Choroid plexus epithelial cell (primary cell): ENCODE data around the gene OTULIN.

ENCODE experiments used
- DNase-seq: peaks from one replicate; pipeline ENCODE4 v3.0.0-alpha.2; 2010; ENCODE audit warnings: low read depth
- H3K4me3 ChIP-seq: 2 replicates; pipeline ENCODE4 v1.5.1; 2011; ENCODE audit warnings: low read depth, mild to moderate bottlenecking, control low read depth, low read length, moderate library complexity
- TF ChIP-seq, protein P1 (sequence below): conservative IDR thresholded peaks from 2 replicates; pipeline ENCODE4 v1.5.1; 2011; ENCODE audit warnings: low read depth, mild to moderate bottlenecking, control low read depth, inconsistent platforms, low read length, moderate library complexity

The OTULIN gene

DNA sequence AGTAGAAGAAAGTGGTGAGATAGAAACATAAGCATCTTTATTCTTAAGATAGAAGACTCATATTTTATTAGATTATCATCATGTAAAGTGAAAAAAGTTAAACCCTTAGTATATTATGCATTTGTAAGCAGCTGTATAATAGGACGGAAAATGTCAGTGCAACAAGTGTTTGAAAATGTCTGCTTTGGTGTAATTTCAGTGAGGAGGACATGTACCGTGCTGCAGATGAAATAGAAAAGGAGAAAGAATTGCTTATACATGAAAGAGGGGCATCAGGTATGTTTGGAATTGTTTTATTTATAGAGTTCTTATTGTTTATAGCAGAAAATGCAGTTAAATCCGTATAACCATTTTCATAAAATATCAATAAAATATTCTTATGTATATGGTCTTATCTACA is 8.9 kb downstream of the OTULIN start:
- no peak for DNase-seq
- TF ChIP-seq, protein P1, sequence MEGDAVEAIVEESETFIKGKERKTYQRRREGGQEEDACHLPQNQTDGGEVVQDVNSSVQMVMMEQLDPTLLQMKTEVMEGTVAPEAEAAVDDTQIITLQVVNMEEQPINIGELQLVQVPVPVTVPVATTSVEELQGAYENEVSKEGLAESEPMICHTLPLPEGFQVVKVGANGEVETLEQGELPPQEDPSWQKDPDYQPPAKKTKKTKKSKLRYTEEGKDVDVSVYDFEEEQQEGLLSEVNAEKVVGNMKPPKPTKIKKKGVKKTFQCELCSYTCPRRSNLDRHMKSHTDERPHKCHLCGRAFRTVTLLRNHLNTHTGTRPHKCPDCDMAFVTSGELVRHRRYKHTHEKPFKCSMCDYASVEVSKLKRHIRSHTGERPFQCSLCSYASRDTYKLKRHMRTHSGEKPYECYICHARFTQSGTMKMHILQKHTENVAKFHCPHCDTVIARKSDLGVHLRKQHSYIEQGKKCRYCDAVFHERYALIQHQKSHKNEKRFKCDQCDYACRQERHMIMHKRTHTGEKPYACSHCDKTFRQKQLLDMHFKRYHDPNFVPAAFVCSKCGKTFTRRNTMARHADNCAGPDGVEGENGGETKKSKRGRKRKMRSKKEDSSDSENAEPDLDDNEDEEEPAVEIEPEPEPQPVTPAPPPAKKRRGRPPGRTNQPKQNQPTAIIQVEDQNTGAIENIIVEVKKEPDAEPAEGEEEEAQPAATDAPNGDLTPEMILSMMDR = no peak
- H3K4me3 ChIP-seq = no peak overlapping the region

DNA sequence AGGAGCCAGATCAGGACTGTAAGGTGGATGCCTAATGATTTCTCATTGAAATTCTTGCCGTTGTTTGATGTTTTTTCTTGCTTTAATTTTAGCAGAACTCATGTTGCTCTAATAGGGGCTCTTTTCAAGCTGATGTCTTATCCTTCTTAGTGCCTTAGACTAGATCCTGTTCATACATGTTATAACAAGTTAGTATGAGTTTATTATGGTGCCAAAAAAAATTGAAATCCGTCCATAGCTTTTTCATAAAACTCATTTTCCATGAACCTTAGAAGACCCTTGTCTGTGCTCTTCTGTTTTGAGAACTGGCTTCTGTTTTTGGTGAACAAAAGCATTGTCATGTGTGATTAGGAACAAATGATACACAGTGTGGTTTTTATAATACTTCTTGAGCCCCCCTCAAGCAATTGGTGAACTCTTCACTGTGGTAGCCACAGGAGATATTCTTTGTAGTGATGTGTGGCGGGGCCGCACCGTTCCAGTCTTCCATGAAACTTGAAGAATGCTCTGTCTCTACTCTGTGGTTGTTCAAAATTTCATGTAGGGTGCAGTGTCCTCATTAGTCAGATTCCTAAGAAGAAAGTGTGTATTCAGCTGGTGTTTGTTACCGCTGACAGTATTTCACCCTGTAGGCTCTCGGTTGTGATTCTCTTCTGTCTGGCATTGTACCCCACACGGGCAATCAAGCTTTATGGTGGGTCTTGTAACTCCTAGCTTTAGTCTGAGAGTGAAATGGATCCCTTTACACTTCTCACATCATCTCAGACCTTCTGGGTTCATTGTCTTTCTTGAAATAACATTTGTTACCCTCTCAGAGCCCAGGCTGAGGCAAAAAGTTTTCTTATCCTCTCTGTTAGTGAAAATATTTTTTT is 10.7 kb downstream of the OTULIN start:
- H3K4me3 ChIP-seq = no peak overlapping the region
- TF ChIP-seq, protein P1 = no peak
- DNase-seq = peak; percentile 54

- TF ChIP-seq, protein P1 = no peak
- H3K4me3 ChIP-seq = no peak overlapping the region
Observed at GRCh38 chr5:14675865-14676300, 11.4 kb downstream of the OTULIN start.

DNA sequence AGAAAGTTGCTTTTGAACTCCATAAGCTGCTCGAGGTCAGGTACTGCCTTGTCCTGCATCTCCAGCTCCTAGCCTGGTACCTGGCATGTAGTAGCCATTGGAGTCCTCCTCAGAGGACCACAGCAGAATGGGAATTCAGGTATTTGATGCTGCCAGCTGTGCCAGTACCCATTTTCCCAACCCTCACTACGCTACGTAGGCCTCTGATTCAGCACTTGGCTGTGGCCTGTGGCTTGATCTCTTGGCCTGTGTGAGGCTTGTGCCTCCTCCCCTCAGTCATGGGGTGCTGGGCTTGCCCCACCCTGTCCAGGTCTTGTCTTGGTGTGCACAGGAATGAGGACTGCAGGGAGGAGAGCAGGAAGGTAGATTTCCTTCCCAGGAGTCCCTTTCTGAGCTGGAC is 11.8 kb downstream of the OTULIN start:
- DNase-seq = peak; percentile 67
- no peak overlapping the region for H3K4me3 ChIP-seq
- TF ChIP-seq, protein P1 = no peak

More at GRCh38 chr5:14675865-14676300, 11.4 kb downstream of the OTULIN start:
- DNase-seq = peak; percentile 19

DNA sequence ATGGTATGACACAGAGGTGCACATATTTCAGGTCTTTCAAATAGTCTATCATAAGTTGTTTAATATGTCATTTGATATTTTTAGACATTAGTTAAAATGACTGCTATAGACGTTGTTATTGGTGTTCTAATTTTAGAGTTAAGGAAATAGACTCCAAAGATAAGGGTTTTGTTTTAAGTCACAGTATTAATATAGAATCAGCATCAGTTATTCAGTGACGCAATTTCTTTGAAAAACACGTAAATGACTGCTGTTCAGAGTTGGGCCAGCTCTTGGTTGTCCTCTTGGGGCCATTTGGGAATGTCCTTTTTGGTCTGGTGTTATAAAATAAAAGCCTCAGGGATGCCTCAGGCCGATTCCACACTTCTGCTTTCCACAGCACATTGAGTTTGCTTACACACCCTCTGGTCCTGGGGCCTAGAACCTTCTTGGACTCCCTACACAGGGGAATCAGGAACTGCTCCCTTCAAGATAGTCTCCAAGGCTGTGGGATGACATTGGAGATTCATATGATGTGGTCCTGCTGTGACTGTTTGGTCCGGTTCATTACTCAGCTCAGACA is 14.3 kb downstream of the OTULIN start:
- DNase-seq = no peak
- TF ChIP-seq, protein P1 = no peak
- no peak overlapping the region for H3K4me3 ChIP-seq

- DNase-seq = no peak
- no peak overlapping the region for H3K4me3 ChIP-seq
- TF ChIP-seq, protein P1 = no peak
Observed at GRCh38 chr5:14679595-14679994, 15.1 kb downstream of the OTULIN start.

GRCh38 chr5:14681236-14681752 is 16.8 kb downstream of the OTULIN start:
- TF ChIP-seq, protein P1 = no peak
- no peak for DNase-seq
- H3K4me3 ChIP-seq = no peak overlapping the region
